ENCODE data around the gene NLK.

Gene NLK

DNA sequence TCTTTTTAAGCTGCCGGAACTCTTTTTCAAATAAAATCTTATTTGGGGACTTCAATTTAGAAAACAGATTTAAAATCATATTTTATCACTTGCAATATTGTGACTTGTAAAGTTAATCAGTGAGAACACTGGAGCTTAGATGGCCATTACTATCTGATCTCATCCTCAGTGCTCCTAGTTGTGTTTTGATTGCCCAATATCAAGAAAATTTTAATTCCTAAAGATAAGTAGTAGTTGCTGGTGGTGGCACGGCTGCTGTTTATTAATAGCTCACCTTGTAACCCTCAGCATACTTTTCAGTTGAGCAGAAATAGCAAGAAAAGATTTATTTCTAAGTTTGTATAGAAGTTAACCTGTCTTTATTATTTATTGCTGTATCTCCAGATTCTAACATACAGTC lies 124.0 kb downstream of the NLK start:
- DNase-seq (ENCODE audit: low read depth, low spot score) = no peak
- TF ChIP-seq, protein P1, sequence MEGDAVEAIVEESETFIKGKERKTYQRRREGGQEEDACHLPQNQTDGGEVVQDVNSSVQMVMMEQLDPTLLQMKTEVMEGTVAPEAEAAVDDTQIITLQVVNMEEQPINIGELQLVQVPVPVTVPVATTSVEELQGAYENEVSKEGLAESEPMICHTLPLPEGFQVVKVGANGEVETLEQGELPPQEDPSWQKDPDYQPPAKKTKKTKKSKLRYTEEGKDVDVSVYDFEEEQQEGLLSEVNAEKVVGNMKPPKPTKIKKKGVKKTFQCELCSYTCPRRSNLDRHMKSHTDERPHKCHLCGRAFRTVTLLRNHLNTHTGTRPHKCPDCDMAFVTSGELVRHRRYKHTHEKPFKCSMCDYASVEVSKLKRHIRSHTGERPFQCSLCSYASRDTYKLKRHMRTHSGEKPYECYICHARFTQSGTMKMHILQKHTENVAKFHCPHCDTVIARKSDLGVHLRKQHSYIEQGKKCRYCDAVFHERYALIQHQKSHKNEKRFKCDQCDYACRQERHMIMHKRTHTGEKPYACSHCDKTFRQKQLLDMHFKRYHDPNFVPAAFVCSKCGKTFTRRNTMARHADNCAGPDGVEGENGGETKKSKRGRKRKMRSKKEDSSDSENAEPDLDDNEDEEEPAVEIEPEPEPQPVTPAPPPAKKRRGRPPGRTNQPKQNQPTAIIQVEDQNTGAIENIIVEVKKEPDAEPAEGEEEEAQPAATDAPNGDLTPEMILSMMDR (IDR thresholded peaks at IDR 0.05; ENCODE audit: insufficient read depth, low read length, missing control alignments) = no peak
- CTCF ChIA-PET = interaction anchor here (0.7 kb wide), 1 partner anchor 146 kb away, joined by 3 read pairs; no protein-coding TSS in a partner anchor
- H3K4me3 ChIP-seq (ENCODE audit: low read depth, low read length) = no peak overlapping the region
- POLR2A ChIA-PET = no interaction called here

DNA sequence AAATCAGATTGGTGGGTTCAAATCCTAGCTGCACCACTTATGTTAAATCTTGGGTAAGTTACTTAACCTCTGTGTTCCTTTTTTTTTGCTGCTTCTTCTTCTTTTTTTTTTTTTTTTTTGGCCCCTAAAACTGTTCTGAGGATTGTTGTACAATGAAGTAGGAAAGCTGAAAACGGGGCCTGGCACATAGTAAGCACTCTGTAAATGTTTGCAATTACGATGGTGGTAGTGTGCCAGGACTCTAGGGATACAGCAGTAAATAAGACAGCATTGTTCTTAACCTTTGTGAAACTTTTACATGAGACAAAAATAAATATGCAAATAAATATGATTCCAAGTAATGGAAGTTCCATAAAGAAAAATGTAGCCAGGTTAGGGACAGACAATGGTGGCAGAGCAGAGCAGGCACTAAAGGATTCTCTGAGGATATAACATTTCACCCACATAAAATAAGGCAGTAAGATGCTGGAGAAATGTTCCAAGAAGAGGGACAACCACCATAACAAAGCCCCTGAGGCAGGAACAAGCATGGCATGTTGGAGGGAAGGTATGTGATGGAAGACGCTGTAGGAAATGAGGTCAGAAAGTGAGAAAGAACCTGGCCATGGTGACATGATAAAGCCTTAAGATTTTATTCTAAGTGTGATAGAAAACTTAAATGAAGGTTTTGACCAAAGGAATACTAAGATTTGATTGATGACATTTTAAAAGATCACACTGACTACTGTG lies 127.3 kb downstream of the NLK start:
- CTCF ChIA-PET = interaction anchor here (0.8 kb wide), 1 partner anchor 20 kb away, joined by 3 read pairs; no protein-coding TSS in a partner anchor
- DNase-seq (ENCODE audit: low read depth, low spot score) = no peak
- TF ChIP-seq, protein P1 (IDR thresholded peaks at IDR 0.05; ENCODE audit: insufficient read depth, low read length, missing control alignments) = no peak
- H3K4me3 ChIP-seq (ENCODE audit: low read depth, low read length) = no peak overlapping the region
- POLR2A ChIA-PET = no interaction called here

DNA sequence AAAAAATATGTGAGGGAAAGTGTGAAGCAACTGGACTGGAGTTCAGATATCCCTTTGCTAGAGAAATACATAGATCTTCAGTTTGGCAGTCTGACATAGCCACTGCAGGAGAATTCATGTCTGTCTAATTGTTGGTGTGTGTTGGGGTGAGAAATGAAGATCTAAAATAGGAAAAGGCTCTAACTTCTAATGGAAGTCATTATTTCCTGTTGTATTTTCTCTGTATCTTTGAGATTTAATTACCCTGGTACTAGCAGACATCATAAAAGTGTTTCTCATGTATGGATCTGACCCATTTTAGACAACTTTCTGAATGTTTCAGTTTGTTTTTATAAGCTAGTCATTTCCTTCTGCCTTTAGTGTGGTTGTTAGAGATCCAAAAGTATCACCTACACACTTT lies 128.3 kb downstream of the NLK start:
- no peak overlapping the region for H3K4me3 ChIP-seq (ENCODE audit: low read depth, low read length)
- DNase-seq (ENCODE audit: low read depth, low spot score) = no peak
- ChIA-PET POLR2A (no interaction called here), CTCF (interaction anchor here (1.4 to 1.8 kb wide), 2 partner anchors 13 to 277 kb away, joined by 3 to 5 read pairs; partner anchors contain the start of gene LYRM9)
- TF ChIP-seq, protein P1 (IDR thresholded peaks at IDR 0.05; ENCODE audit: insufficient read depth, low read length, missing control alignments) = no peak

DNA sequence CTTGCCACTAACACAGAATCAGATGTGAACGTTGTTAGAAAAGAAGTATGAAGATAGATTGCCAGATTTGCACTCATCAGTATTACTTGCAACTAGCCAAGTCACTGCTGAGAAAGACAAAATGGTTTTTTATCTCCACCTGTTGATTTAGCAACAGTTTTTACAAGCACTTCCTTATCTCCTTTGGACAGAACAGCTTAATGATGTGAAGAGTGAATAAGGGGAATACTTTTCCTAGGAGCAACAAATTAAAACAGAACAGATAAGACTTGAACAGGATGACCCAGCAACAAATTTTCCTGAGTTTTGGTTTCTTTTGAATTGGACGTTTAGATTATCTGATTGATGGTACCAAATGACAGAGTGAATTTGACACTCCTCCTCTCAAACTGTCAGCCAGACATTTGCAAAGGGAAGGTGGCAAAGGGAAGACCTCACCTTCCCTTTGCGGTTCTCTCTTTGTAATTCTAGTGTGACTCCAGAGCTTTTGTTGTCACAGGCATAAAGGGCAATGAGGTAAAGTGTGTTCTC lies 130.6 kb downstream of the NLK start:
- ChIA-PET POLR2A (no interaction called here), CTCF (interaction anchor here (1.0 kb wide), 1 partner anchor 279 kb away, joined by 4 read pairs; no protein-coding TSS in a partner anchor)
- TF ChIP-seq, protein P1 (IDR thresholded peaks at IDR 0.05; ENCODE audit: insufficient read depth, low read length, missing control alignments) = no peak
- H3K4me3 ChIP-seq (ENCODE audit: low read depth, low read length) = no peak overlapping the region
- no peak for DNase-seq (ENCODE audit: low read depth, low spot score)

DNA sequence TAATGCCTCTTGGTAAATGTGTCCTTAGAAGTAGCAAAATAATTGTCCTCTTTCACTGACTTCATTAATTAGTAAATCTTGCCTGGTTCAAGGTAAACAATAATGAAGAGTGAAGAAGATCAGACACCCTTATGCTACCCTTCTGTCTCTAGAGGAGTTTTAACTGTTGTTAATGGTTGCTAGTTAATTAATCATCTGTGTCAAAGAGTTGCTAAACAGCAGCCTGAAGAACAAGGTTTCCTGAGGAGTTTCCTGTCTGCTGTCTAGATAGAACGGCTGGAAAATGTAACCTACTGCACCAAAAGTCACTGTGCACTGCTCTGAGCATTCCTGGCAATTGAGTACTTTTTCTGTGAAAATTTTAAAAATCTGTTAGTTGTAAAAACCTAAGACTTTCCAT lies 131.3 kb downstream of the NLK start:
- POLR2A ChIA-PET = no interaction called here

More for the DNA sequence above, 131.3 kb downstream of the NLK start:
- CTCF ChIA-PET = interaction anchor here (0.8 kb wide), 1 partner anchor 280 kb away, joined by 3 read pairs; no protein-coding TSS in a partner anchor
- no peak for DNase-seq (ENCODE audit: low read depth, low spot score)
- TF ChIP-seq, protein P1 (IDR thresholded peaks at IDR 0.05; ENCODE audit: insufficient read depth, low read length, missing control alignments) = no peak
- H3K4me3 ChIP-seq (ENCODE audit: low read depth, low read length) = no peak overlapping the region
